K562 (cell line): ENCODE measurements around the gene ARHGAP32. TPM values are rescaled to one million over a fixed set of nuclear protein-coding genes. Genes with fewer than 3 reads are reported as not detected.

ENCODE experiments used
- ATAC-seq: fragments of 200-7000 bp; cut with Tn5 transposase; 3 replicates; pipeline ENCODE4 v1.9.1; 2020; ENCODE audit warnings: moderate library complexity
- BruUV-seq: library from RNA; stranded (reverse); fragments of 400-500 nt; replicated peaks from 2 replicates; lab custom pipeline; 2021; lab: Mats Ljungman, UMichigan
- CTCF ChIA-PET: fragments of 300-600 bp; formaldehyde crosslinking; extraction: SDS; loops from one replicate; lab custom pipeline; 2021; ENCODE audit warnings: low intra/inter-chr PET ratio; lab: Yijun Ruan, JAX
- POLR2A ChIA-PET: fragments of 300-600, 350-650 bp; sonication (Branson Sonifier 250); formaldehyde crosslinking; extraction: SDS; loops from one replicate; lab custom pipeline; 2021; ENCODE audit warnings: antibody characterized with exemption, inconsistent platforms; lab: Yijun Ruan, JAX
- DNase-seq, 4 experiments: peaks; one replicate each; pipeline versions ENCODE4 v3.0.0 to v3.0.0-alpha.2; 2011 to 2018; ENCODE audit warnings: low spot score in 3 of 4, mixed read lengths in 3 of 4; ENCODE audit errors: extremely low read depth in 1 of 4
- FAIRE-seq: peaks from 2 replicates; lab custom pipeline; 2011; peaks lifted over from hg19 to GRCh38; lab: Jason Lieb, UNC
- H2AFZ ChIP-seq: 2 replicates; pipeline ENCODE4 v1.6.0; 2011; ENCODE audit warnings: low read depth, low read length, control low read depth, inconsistent platforms
- H3K27ac ChIP-seq: fragments of 200-600 bp; 3 replicates; pipeline ENCODE4 v1.8.0; 2011; ENCODE audit warnings: low read depth, mild to moderate bottlenecking, control low read depth, inconsistent platforms, low read length, moderate library complexity, mixed read lengths; ENCODE audit errors: extremely low read depth
- H3K27me3 ChIP-seq, 2 experiments: fragments of 300-600 bp in 1 of 2; 2 replicates in 1 of 2; 3 replicates in 1 of 2; pipeline versions ENCODE4 v1.6.0 to v1.8.0; 2011; ENCODE audit warnings: inconsistent platforms in 2 of 2, low read length in 2 of 2, mild to moderate bottlenecking in 1 of 2, mixed read lengths in 1 of 2, moderate library complexity in 1 of 2; ENCODE audit not compliant: control insufficient read depth in 2 of 2, insufficient read depth in 2 of 2
- H3K36me3 ChIP-seq: fragments of 300-600 bp; 3 replicates; pipeline ENCODE4 v1.8.0; 2011; ENCODE audit warnings: mild to moderate bottlenecking, low read length, inconsistent platforms; ENCODE audit not compliant: control insufficient read depth, insufficient read depth
- H3K4me1 ChIP-seq, 2 experiments: fragments of 200-600 bp in 1 of 2; replicated peaks in 1 of 2; 2 replicates in 1 of 2; 3 replicates in 1 of 2; pipeline versions ENCODE4 v1.5.1 to v1.8.0; 2011; ENCODE audit warnings: inconsistent platforms in 2 of 2, low read length in 2 of 2, mild to moderate bottlenecking in 1 of 2, mixed read lengths in 1 of 2, moderate library complexity in 1 of 2; ENCODE audit not compliant: control insufficient read depth in 2 of 2, insufficient read depth in 2 of 2
- H3K4me2 ChIP-seq: 2 replicates; pipeline ENCODE4 v1.6.1; 2011; ENCODE audit warnings: low read length, control low read depth, inconsistent platforms, mixed read lengths; ENCODE audit not compliant: insufficient read depth
- H3K4me3 ChIP-seq: fragments of 200-600 bp; sonication (generic), shearing (Covaris generic); 2 replicates; pipeline ENCODE4 v1.5.1; 2016; ENCODE audit warnings: control low read depth, inconsistent platforms
- H3K79me2 ChIP-seq: fragments of 200-600 bp; 3 replicates; pipeline ENCODE4 v1.8.0; 2011; ENCODE audit warnings: low read length, inconsistent platforms; ENCODE audit not compliant: control insufficient read depth, insufficient read depth
- H3K9ac ChIP-seq, 2 experiments: 2 replicates each; pipeline versions ENCODE4 v1.6.0 to v1.6.1; 2011; ENCODE audit warnings: low read depth in 2 of 2, low read length in 2 of 2, control low read depth in 1 of 2, inconsistent platforms in 1 of 2, mild to moderate bottlenecking in 1 of 2, mixed read lengths in 1 of 2; ENCODE audit not compliant: insufficient read depth in 1 of 2
- H3K9me1 ChIP-seq: one replicate; pipeline ENCODE4 v1.6.0; 2011; ENCODE audit warnings: inconsistent platforms, mild to moderate bottlenecking, low read length, moderate library complexity; ENCODE audit not compliant: control insufficient read depth, insufficient read depth
- H3K9me3 ChIP-seq: replicated peaks from 2 replicates; pipeline ENCODE4 v1.5.1; 2011; ENCODE audit warnings: low read depth, low read length, inconsistent platforms; ENCODE audit not compliant: control insufficient read depth, insufficient read depth
- H4K20me1 ChIP-seq: replicated peaks from 2 replicates; pipeline ENCODE4 v1.6.1; 2011; ENCODE audit warnings: low read length, inconsistent platforms, mixed read lengths; ENCODE audit not compliant: control insufficient read depth, insufficient read depth
- BMI1 ChIP-seq: fragments of 150-350 bp; IDR thresholded peaks from 2 replicates; pipeline ENCODE4 v1.6.1; 2014; ENCODE audit warnings: low read length
- CREB5 ChIP-seq: fragments of 250-450 bp; sonication (Bioruptor Pico); IDR thresholded peaks from 2 replicates; pipeline ENCODE4 v1.5.0; 2020; ENCODE audit warnings: mild to moderate bottlenecking
- DMBX1 ChIP-seq: fragments of 250-450 bp; sonication (Bioruptor Pico); IDR thresholded peaks from 2 replicates; pipeline ENCODE4 v1.8.0; 2022; ENCODE audit warnings: inconsistent platforms, mild to moderate bottlenecking, moderate library complexity, borderline replicate concordance
- FOXA3 ChIP-seq, 2 experiments: fragments of 450-650 bp in 1 of 2; sonication (generic) in 1 of 2; formaldehyde crosslinking; IDR thresholded peaks in 1 of 2; conservative IDR thresholded peaks in 1 of 2; 2 replicates each; pipeline versions ENCODE4 v1.4.0 to v1.8.0; 2020 to 2022; ENCODE audit warnings: mild to moderate bottlenecking in 2 of 2, missing genetic modification reagents in 1 of 2
- GATA2 ChIP-seq: sonication (generic); formaldehyde crosslinking; IDR thresholded peaks from 2 replicates; pipeline ENCODE4 v1.4.0; 2020; ENCODE audit warnings: mild to moderate bottlenecking, missing genetic modification reagents
- HDAC1 ChIP-seq, 2 experiments: fragments of 450-650 bp; IDR thresholded peaks; 2 replicates each; pipeline ENCODE4 v1.6.1; 2016 to 2017; ENCODE audit warnings: inconsistent platforms in 1 of 2, mild to moderate bottlenecking in 1 of 2, moderate library complexity in 1 of 2
- IRF2 ChIP-seq: sonication (generic); formaldehyde crosslinking; IDR thresholded peaks from 2 replicates; pipeline ENCODE4 v1.8.1; 2022; ENCODE audit warnings: mild to moderate bottlenecking, missing genetic modification reagents
- KHSRP ChIP-seq: fragments of 450-650 bp; IDR thresholded peaks from 2 replicates; pipeline ENCODE4 v1.6.1; 2017
- MXI1 ChIP-seq: IDR thresholded peaks from 2 replicates; pipeline ENCODE4 v1.6.1; 2011; ENCODE audit warnings: low read depth, mild to moderate bottlenecking, improper control_type of control experiment, low read length
- RBM17 ChIP-seq: fragments of 200-400 bp; formaldehyde crosslinking; IDR thresholded peaks from 2 replicates; pipeline ENCODE4 v1.6.1; 2017; ENCODE audit warnings: low read depth, mild to moderate bottlenecking, low read length, borderline replicate concordance
- ZKSCAN1 ChIP-seq: fragments of 150-350 bp; IDR thresholded peaks from 2 replicates; pipeline ENCODE4 v1.6.1; 2016; ENCODE audit warnings: low read depth, low read length
- ZNF140 ChIP-seq: fragments of 250-450 bp; sonication (Bioruptor Pico); IDR thresholded peaks from 2 replicates; pipeline ENCODE4 v1.8.0; 2021; ENCODE audit warnings: moderate library complexity, mild to moderate bottlenecking, inconsistent platforms
- ZNF561 ChIP-seq: fragments of 450-650 bp; formaldehyde crosslinking; conservative IDR thresholded peaks from 2 replicates; pipeline ENCODE4 v1.4.0; 2020; ENCODE audit warnings: mild to moderate bottlenecking, moderate library complexity
- ZSCAN32 ChIP-seq: fragments of 450-650 bp; formaldehyde crosslinking; IDR thresholded peaks from 2 replicates; pipeline ENCODE4 v1.4.0; 2020; ENCODE audit warnings: mild to moderate bottlenecking, moderate library complexity
- WGBS: fragments of 100-300 bp; shearing (Covaris generic); methylation state at CpG from one replicate; pipeline ENCODE4 v1.1.6; 2016; ENCODE audit warnings: low coverage, mixed read lengths; ENCODE audit not compliant: insufficient coverage; ENCODE audit errors: missing lambda C conversion rate; 5-methylcytosine and 5-hydroxymethylcytosine counted together
- in situ Hi-C: fragments of 300-500 bp; cut with MboI; formaldehyde crosslinking; loops from 4 replicates; pipeline ENCODE4 v1.15.0; 2018; ENCODE audit warnings: inconsistent platforms, mixed read lengths
- intact Hi-C: fragments of 100-400 bp; cut with micrococcal nuclease; formaldehyde crosslinking; loops from 2 replicates; pipeline ENCODE4 v1.14.2; 2022
- polyA plus RNA-seq, 8 experiments: library from polyadenylated mRNA; depleted of rRNA in 4 of 8; stranded (reverse) in 5 of 8; unstranded in 3 of 8; fragments of >200 nt; fragmentation: Nextera tagmentation in 2 of 8; fragmentation: Illumina TruSeq in 1 of 8; extraction: Ambion mirVana in 2 of 8; extraction: Trizol in 1 of 8; gene quantifications; 2 replicates each; pipeline versions ENCODE4 v1.2.1 to v1.2.3, GENCODE V29; 2011 to 2014; ENCODE audit warnings: inconsistent platforms in 1 of 8, missing spikeins in 1 of 8
- total RNA-seq, 7 experiments: library from RNA; depleted of rRNA in 6 of 7; stranded (reverse); fragments of >200 nt in 6 of 7; fragmentation: Illumina TruSeq in 2 of 7; extraction: Trizol in 2 of 7; gene quantifications; 2 replicates each; pipeline versions ENCODE4 v1.2.1 to v1.2.3, GENCODE V29; 2011 to 2021; ENCODE audit warnings: low replicate concordance in 1 of 7
- TF ChIP-seq, protein P1 (sequence below): sonication (generic); formaldehyde crosslinking; IDR thresholded peaks from 2 replicates; pipeline ENCODE4 v1.8.0; 2022; ENCODE audit warnings: missing genetic modification reagents, mild to moderate bottlenecking, borderline replicate concordance

ARHGAP32 gene
- total and polyA plus RNA-seq, 9 of the 15 experiments (the other 6 are each of a cell fraction or from before 2014, with no cell fraction given) = 0.18 TPM; not detected in 8

DNA sequence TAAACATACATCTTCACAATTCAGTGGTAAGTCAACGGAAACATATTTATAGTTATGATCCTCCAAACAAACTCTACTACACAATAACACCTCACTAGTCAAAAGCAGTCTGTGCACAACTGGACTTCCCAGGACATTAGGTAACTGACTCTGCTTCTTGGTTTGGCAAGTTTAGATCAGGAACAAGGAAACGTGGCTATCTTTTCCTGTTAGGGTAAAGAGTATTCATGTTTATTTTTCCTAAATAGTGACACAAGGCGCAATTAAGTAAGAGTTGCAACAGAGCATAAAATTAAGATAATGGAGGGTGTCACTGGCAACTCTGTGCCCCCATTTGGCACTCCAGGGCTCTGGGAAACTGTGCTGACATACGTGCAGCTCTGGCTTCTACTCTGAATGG, 179.2 kb downstream of the ARHGAP32 start:
- no peak for FAIRE-seq

More for the DNA sequence above, 179.2 kb downstream of the ARHGAP32 start:
- Histone ChIP-seq H3K36me3 (no peaks in the 10 kb centered on the region), H3K27ac (no peak overlapping the region), H3K4me2 (no peak overlapping the region), H3K27me3 (no peaks in the 10 kb centered on the region), H3K9me3 (no peaks in the 10 kb centered on the region; the same call in 1 of the 2 replicates), H3K79me2 (no peaks in the 10 kb centered on the region), H3K4me3 (no peak overlapping the region), H3K9me1 (no peaks in the 10 kb centered on the region), H2AFZ (no peak overlapping the region), H4K20me1 (no peaks in the 10 kb centered on the region), H3K9ac (no peak overlapping the region), H3K4me1 (no peaks in the 10 kb centered on the region)
- intact Hi-C loops = no loop called here
- no TSS peak for BruUV-seq
- ChIA-PET POLR2A (no interaction called here), CTCF (no interaction called here)
- 3% methylated on average over 4 of the region's 4 CpGs for WGBS
- in situ Hi-C loops = no loop called here
- no peak for DNase-seq
- no peak for ATAC-seq
- no peak for TF ChIP-seq ZKSCAN1
- TF ChIP-seq HDAC1 (IDR thresholded peaks at IDR 0.05) = no peak
- no peak for TF ChIP-seq BMI1
- TF ChIP-seq ZNF561 = no peak
- TF ChIP-seq CREB5 = no peak
- no peak for TF ChIP-seq GATA2 (CRISPR knock-in tag)
- no peak for TF ChIP-seq ZNF140 (CRISPR knock-in tag)
- TF ChIP-seq FOXA3 (CRISPR knock-in tag; conservative IDR thresholded peaks at IDR 0.05 in 1 of 2, IDR thresholded peaks at IDR 0.05 in 1 of 2) = no peak
- TF ChIP-seq IRF2 (CRISPR knock-in tag) = no peak
- TF ChIP-seq MXI1 = no peak
- no peak for TF ChIP-seq ZSCAN32 (CRISPR knock-in tag)
- TF ChIP-seq KHSRP = no peak
- no peak for TF ChIP-seq RBM17
- TF ChIP-seq DMBX1 (CRISPR knock-in tag) = no peak
- TF ChIP-seq, protein P1, sequence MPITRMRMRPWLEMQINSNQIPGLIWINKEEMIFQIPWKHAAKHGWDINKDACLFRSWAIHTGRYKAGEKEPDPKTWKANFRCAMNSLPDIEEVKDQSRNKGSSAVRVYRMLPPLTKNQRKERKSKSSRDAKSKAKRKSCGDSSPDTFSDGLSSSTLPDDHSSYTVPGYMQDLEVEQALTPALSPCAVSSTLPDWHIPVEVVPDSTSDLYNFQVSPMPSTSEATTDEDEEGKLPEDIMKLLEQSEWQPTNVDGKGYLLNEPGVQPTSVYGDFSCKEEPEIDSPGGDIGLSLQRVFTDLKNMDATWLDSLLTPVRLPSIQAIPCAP = no peak
